Common myeloid progenitor, CD34-positive (primary cell): ENCODE results near the gene SMCO4. TPM values are rescaled to one million over a fixed set of nuclear protein-coding genes. Genes with fewer than 3 reads are reported as not detected.
"Not testable (repeated sequence)": the region's sequence is repeated elsewhere in the genome, so short reads cannot be mapped to it uniquely, and the experiment has no call there.

Experiments
- CTCF ChIA-PET: fragments of 350-600 bp; sonication (Branson Sonifier 250); formaldehyde crosslinking; loops from one replicate; lab custom pipeline; 2021; ENCODE audit warnings: antibody characterized with exemption; lab: Charles Lee
- POLR2A ChIA-PET: fragments of 350-600 bp; sonication (Branson Sonifier 250); formaldehyde crosslinking; loops from one replicate; lab custom pipeline; 2021; ENCODE audit warnings: antibody characterized with exemption; lab: Charles Lee
- DNase-seq, 3 donors: peaks; one replicate each; pipeline versions ENCODE4 v3.0.0 to v3.0.0-alpha.2; 2013
- H3K27ac ChIP-seq, 2 experiments: 1 replicate in 1 of 2; 2 replicates in 1 of 2; pipeline ENCODE4 v1.7.0; 2013; ENCODE audit warnings: inconsistent platforms in 2 of 2, low read length in 2 of 2, mild to moderate bottlenecking in 2 of 2, low read depth in 1 of 2, moderate library complexity in 1 of 2; ENCODE audit not compliant: severe bottlenecking in 2 of 2, insufficient read depth in 1 of 2, poor library complexity in 1 of 2
- H3K27me3 ChIP-seq, 5 experiments: replicated peaks in 2 of 5; 1 replicate in 3 of 5; 2 replicates in 2 of 5; pipeline versions ENCODE4 v1.6.1 to v1.7.0; 2013; ENCODE audit warnings: low read length in 4 of 5, mild to moderate bottlenecking in 2 of 5, moderate library complexity in 2 of 5, inconsistent platforms in 1 of 5; ENCODE audit not compliant: insufficient read depth in 5 of 5, control insufficient read depth in 4 of 5
- H3K36me3 ChIP-seq, 4 experiments: 1 replicate in 2 of 4; 2 replicates in 2 of 4; pipeline versions ENCODE4 v1.6.1 to v1.7.0; 2013; ENCODE audit warnings: low read length in 3 of 4, control low read depth in 1 of 4, mild to moderate bottlenecking in 1 of 4; ENCODE audit not compliant: control insufficient read depth in 4 of 4, insufficient read depth in 4 of 4
- H3K4me1 ChIP-seq, 4 experiments: 1 replicate in 3 of 4; 2 replicates in 1 of 4; pipeline versions ENCODE4 v1.6.1 to v1.7.1; 2013; ENCODE audit warnings: low read length in 3 of 4, mild to moderate bottlenecking in 3 of 4, control low read depth in 1 of 4, inconsistent platforms in 1 of 4, moderate library complexity in 1 of 4; ENCODE audit not compliant: control insufficient read depth in 4 of 4, insufficient read depth in 4 of 4; ENCODE audit errors: control extremely low read depth in 1 of 4
- H3K4me3 ChIP-seq, 7 experiments: 1 replicate in 4 of 7; 2 replicates in 3 of 7; pipeline versions ENCODE4 v1.5.1 to v1.7.0; 2013; ENCODE audit warnings: mild to moderate bottlenecking in 7 of 7, low read length in 6 of 7, moderate library complexity in 6 of 7, inconsistent platforms in 2 of 7, low read depth in 2 of 7, control low read depth in 1 of 7; ENCODE audit not compliant: insufficient read depth in 4 of 7, control insufficient read depth in 1 of 7; ENCODE audit errors: extremely low read depth in 1 of 7
- H3K9me3 ChIP-seq, 5 experiments: 1 replicate in 4 of 5; 2 replicates in 1 of 5; pipeline versions ENCODE4 v1.6.1 to v1.7.1; 2013; ENCODE audit warnings: low read length in 4 of 5, mild to moderate bottlenecking in 2 of 5, inconsistent platforms in 1 of 5, low read depth in 1 of 5, moderate library complexity in 1 of 5; ENCODE audit not compliant: control insufficient read depth in 4 of 5, insufficient read depth in 2 of 5; ENCODE audit errors: control extremely low read depth in 1 of 5
- WGBS: methylation state at CpG from one replicate; pipeline ENCODE4 v1.1.5; 2013; ENCODE audit not compliant: insufficient coverage; 5-methylcytosine and 5-hydroxymethylcytosine counted together
- polyA plus RNA-seq: library from polyadenylated mRNA; unstranded; fragments of 120-200 nt; gene quantifications from one replicate; pipeline ENCODE4 v1.2.1, GENCODE V29; 2013

Gene SMCO4
- polyA plus RNA-seq = 9.5 TPM

- Histone ChIP-seq H3K36me3 (no peaks in the 10 kb centered on the region), H3K4me3 (peak within 1 kb of the TSS; percentile 48 to 87 (median 73)), H3K27me3 (no peaks in the 10 kb centered on the region), H3K4me1 (peaks cover 0 to 42% (median 24%) of the 10 kb centered on the region in 4 experiments), H3K27ac (peak within 1 kb of the TSS in 1 of 2 experiments; percentile 43), H3K9me3 (no peaks in the 10 kb centered on the region)
- 7% methylated on average over 53 of the region's 59 CpGs for WGBS
- DNase-seq = peak; percentile 77 to 82 (median 80)
- POLR2A ChIA-PET = no interaction called here
- CTCF ChIA-PET = interaction anchor here (1.0 to 4.3 kb wide), 5 partner anchors 12 to 308 kb away, joined by 3 to 25 read pairs (median 6); no protein-coding TSS in a partner anchor
These were observed at the start of gene SMCO4 for GRCh38 chr11:93543292-93543977. TSS of gene SMCO4 (minus strand) at chr11:93543391. CDS start at chr11:93479189, 64,202 bp downstream.

- ChIA-PET POLR2A (no interaction called here), CTCF (no interaction called here)
- H3K27ac ChIP-seq = no peak overlapping the region
- WGBS = 96% methylated on average over 3 of the region's 6 CpGs
- H3K36me3 ChIP-seq = no peaks in the 10 kb centered on the region
- no peaks in the 10 kb centered on the region for H3K27me3 ChIP-seq
- peak in 2 of 3 donors; percentile 30 to 34 for DNase-seq
- no peaks in the 10 kb centered on the region for H3K4me1 ChIP-seq
- H3K4me3 ChIP-seq = no peak overlapping the region
- no peaks in the 10 kb centered on the region for H3K9me3 ChIP-seq
These were observed 48.2 kb upstream of the SMCO4 start for GRCh38 chr11:93591247-93591898.

- no peaks in the 10 kb centered on the region for H3K36me3 ChIP-seq
- ChIA-PET CTCF (no interaction called here), POLR2A (no interaction called here)
- H3K4me3 ChIP-seq = no peak overlapping the region
- DNase-seq = no peak
- no peaks in the 10 kb centered on the region for H3K27me3 ChIP-seq
- no peaks in the 10 kb centered on the region for H3K4me1 ChIP-seq
- WGBS = no CpG with 5 or more reads among the region's 1 CpG
- no peak overlapping the region for H3K27ac ChIP-seq
- H3K9me3 ChIP-seq = no peaks in the 10 kb centered on the region
These were observed 46.2 kb upstream of the SMCO4 start for GRCh38 chr11:93589347-93589746.

GRCh38 chr11:93587858-93588581, 44.8 kb upstream of the SMCO4 start:
- no peak for DNase-seq
- POLR2A ChIA-PET = no interaction called here
- CTCF ChIA-PET = no interaction called here
- no peak overlapping the region for H3K4me3 ChIP-seq
- H3K27me3 ChIP-seq = no peaks in the 10 kb centered on the region
- no peaks in the 10 kb centered on the region for H3K36me3 ChIP-seq
- 100% methylated on average over 5 of the region's 8 CpGs for WGBS
- H3K27ac ChIP-seq = no peak overlapping the region
- H3K4me1 ChIP-seq = no peaks in the 10 kb centered on the region
- H3K9me3 ChIP-seq = no peaks in the 10 kb centered on the region

DNA sequence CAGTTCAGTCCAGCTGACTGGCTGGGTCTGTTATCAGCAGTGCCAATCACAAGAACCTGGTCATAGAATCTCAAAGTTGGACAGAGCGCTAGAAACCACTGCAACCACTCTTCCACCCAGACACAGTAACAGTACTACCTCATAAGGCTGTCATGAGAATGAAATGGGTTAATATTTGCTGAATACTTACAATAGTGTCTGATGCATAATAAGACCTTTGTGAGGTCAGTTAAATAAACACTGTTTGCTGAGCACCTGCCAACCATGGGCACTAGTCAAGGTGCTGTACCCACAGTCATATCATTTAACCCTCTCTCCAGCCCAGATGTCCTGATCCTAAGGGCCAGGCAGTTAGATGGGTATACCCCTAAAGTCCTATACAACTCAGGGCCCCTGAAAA, 44.2 kb upstream of the SMCO4 start:
- H3K4me1 ChIP-seq, H3K9me3 ChIP-seq, H3K27me3 ChIP-seq, DNase-seq, H3K27ac ChIP-seq, H3K36me3 ChIP-seq, POLR2A ChIA-PET, CTCF ChIA-PET, H3K4me3 ChIP-seq: not testable (repeated sequence)
- WGBS = no CpG with 5 or more reads among the region's 1 CpG

DNA sequence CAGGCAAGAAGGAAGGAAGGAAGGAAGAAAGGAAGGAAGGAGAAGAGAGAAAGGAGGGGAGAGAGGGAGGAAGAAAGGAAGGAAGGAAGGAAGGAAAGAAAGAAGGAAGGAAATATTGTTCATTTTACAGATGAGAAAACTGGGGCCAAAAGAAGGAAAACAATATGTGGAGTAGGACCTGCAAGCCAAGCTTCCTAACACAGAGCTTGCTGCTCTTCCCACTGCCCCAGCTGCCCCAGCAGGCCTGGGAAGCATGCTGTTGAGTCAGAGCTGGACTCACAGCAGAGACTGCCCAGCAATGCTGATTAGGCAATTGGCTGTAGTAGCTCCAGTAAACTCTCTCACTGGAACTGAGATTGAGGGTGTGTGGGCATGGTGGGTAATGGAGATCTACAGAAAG, 42.6 kb upstream of the SMCO4 start:
- CTCF ChIA-PET = no interaction called here
- H3K27ac ChIP-seq = no peak overlapping the region
- H3K9me3 ChIP-seq = no peaks in the 10 kb centered on the region
- no peak overlapping the region for H3K4me3 ChIP-seq
- H3K27me3 ChIP-seq = no peaks in the 10 kb centered on the region
- H3K4me1 ChIP-seq = no peaks in the 10 kb centered on the region
- no peak for DNase-seq
- H3K36me3 ChIP-seq = no peaks in the 10 kb centered on the region
- POLR2A ChIA-PET = no interaction called here

GRCh38 chr11:93583490-93583889, 40.3 kb upstream of the SMCO4 start:
- CTCF ChIA-PET = no interaction called here
- DNase-seq = no peak

More at GRCh38 chr11:93583490-93583889, 40.3 kb upstream of the SMCO4 start:
- peaks cover 0 to 7% (median 0%) of the 10 kb centered on the region in 5 experiments for H3K9me3 ChIP-seq
- H3K4me1 ChIP-seq = no peaks in the 10 kb centered on the region
- POLR2A ChIA-PET = no interaction called here
- H3K27me3 ChIP-seq = no peaks in the 10 kb centered on the region
- no peak overlapping the region for H3K4me3 ChIP-seq
- no peaks in the 10 kb centered on the region for H3K36me3 ChIP-seq
- no peak overlapping the region for H3K27ac ChIP-seq
